GM23338 (cell line): ENCODE results near the gene RBM19. TPM values are rescaled to one million over a fixed set of nuclear protein-coding genes. Genes with fewer than 3 reads are reported as not detected.

Experiments
- ATAC-seq: fragments of 200-7000 bp; cut with Tn5 transposase; 3 replicates; pipeline ENCODE4 v1.9.1; 2020
- DNase-seq: peaks from one replicate; pipeline ENCODE4 v3.0.0-alpha.2; 2015; ENCODE audit warnings: low spot score
- H2AFZ ChIP-seq: fragments of 200-600 bp; sonication (generic); 2 replicates; pipeline ENCODE4 v1.8.0; 2016; ENCODE audit warnings: antibody characterized with exemption, mild to moderate bottlenecking, moderate library complexity
- H3F3A ChIP-seq: fragments of 200-600 bp; sonication (generic); replicated peaks from 2 replicates; pipeline ENCODE4 v1.8.0; 2017; ENCODE audit warnings: antibody characterized with exemption, mixed run types, low read depth
- H3K27ac ChIP-seq: fragments of 200-600 bp; sonication (generic); 2 replicates; pipeline ENCODE4 v1.6.1; 2016; ENCODE audit warnings: low read depth
- H3K27me3 ChIP-seq: fragments of 200-600 bp; sonication (generic); 2 replicates; pipeline ENCODE4 v1.8.0; 2016; ENCODE audit warnings: mild to moderate bottlenecking, mixed run types, moderate library complexity; ENCODE audit not compliant: insufficient read depth
- H3K36me3 ChIP-seq: fragments of 200-600 bp; sonication (generic); 2 replicates; pipeline ENCODE4 v1.8.0; 2016; ENCODE audit warnings: mild to moderate bottlenecking; ENCODE audit not compliant: insufficient read depth
- H3K4me1 ChIP-seq: fragments of 200-600 bp; sonication (generic); 2 replicates; pipeline ENCODE4 v1.8.0; 2016; ENCODE audit warnings: mild to moderate bottlenecking, moderate library complexity; ENCODE audit not compliant: insufficient read depth
- H3K4me2 ChIP-seq: fragments of 200-600 bp; sonication (generic); 2 replicates; pipeline ENCODE4 v1.7.1; 2017; ENCODE audit warnings: mixed run types
- H3K4me3 ChIP-seq: fragments of 200-600 bp; sonication (generic); 2 replicates; pipeline ENCODE4 v1.6.1; 2016; ENCODE audit warnings: mixed run types
- H3K79me2 ChIP-seq: fragments of 200-600 bp; sonication (generic); replicated peaks from 2 replicates; pipeline ENCODE4 v1.8.0; 2017; ENCODE audit warnings: mild to moderate bottlenecking; ENCODE audit not compliant: insufficient read depth
- H3K9me2 ChIP-seq: fragments of 200-600 bp; sonication (generic); 2 replicates; pipeline ENCODE4 v1.8.0; 2017; ENCODE audit not compliant: insufficient read depth
- H4K20me1 ChIP-seq: fragments of 200-600 bp; sonication (generic); replicated peaks from 2 replicates; pipeline ENCODE4 v1.8.0; 2017; ENCODE audit warnings: mild to moderate bottlenecking; ENCODE audit not compliant: insufficient read depth
- H3K27ac Mint-ChIP-seq: 2 replicates; pipeline ENCODE4 v1.8.0; 2020; ENCODE audit warnings: inconsistent platforms, mild to moderate bottlenecking, moderate library complexity, mixed read lengths
- H3K27me3 Mint-ChIP-seq: 3 replicates; pipeline ENCODE4 v1.8.0; 2022; ENCODE audit warnings: low read depth, mild to moderate bottlenecking, moderate library complexity, mixed read lengths, inconsistent platforms; ENCODE audit not compliant: insufficient read depth, poor library complexity
- H3K36me3 Mint-ChIP-seq: 3 replicates; pipeline ENCODE4 v1.8.0; 2021; ENCODE audit warnings: low read depth, mild to moderate bottlenecking, inconsistent platforms, moderate library complexity, mixed read lengths
- H3K4me1 Mint-ChIP-seq: 3 replicates; pipeline ENCODE4 v1.8.0; 2020; ENCODE audit warnings: mild to moderate bottlenecking, inconsistent platforms, mixed read lengths
- H3K4me3 Mint-ChIP-seq: 3 replicates; pipeline ENCODE4 v1.8.0; 2021; ENCODE audit warnings: moderate library complexity, mild to moderate bottlenecking, inconsistent platforms, mixed read lengths
- H3K9me3 Mint-ChIP-seq: 3 replicates; pipeline ENCODE4 v1.8.0; 2020; ENCODE audit warnings: moderate library complexity, mild to moderate bottlenecking, inconsistent platforms, mixed read lengths
- CREB1 ChIP-seq: fragments of 250-450 bp; sonication (Bioruptor Pico); IDR thresholded peaks from 2 replicates; pipeline ENCODE4 v1.5.0; 2020; ENCODE audit warnings: low read depth, mild to moderate bottlenecking, moderate library complexity
- JUNB ChIP-seq: IDR thresholded peaks from one replicate; pipeline ENCODE4 v1.6.1; 2016; ENCODE audit warnings: antibody characterized with exemption; ENCODE audit not compliant: unreplicated experiment
- POLR2AphosphoS5 ChIP-seq: IDR thresholded peaks from 2 replicates; pipeline ENCODE4 v1.6.1; 2016; ENCODE audit warnings: antibody characterized with exemption, low read depth
- REST ChIP-seq: IDR thresholded peaks from one replicate; pipeline ENCODE4 v1.6.1; 2018; ENCODE audit warnings: antibody characterized with exemption; ENCODE audit not compliant: unreplicated experiment
- ZNF114 ChIP-seq: fragments of 250-450 bp; sonication (Bioruptor Pico); IDR thresholded peaks from 2 replicates; pipeline ENCODE4 v1.5.0; 2020; ENCODE audit warnings: mild to moderate bottlenecking, moderate library complexity
- ZNF331 ChIP-seq: fragments of 250-450 bp; sonication (Bioruptor Pico); IDR thresholded peaks from 2 replicates; pipeline ENCODE4 v1.5.0; 2020; ENCODE audit warnings: low read depth, mild to moderate bottlenecking, moderate library complexity
- polyA plus RNA-seq: library from polyadenylated mRNA; unstranded; fragments of >200 nt; fragmentation: Nextera tagmentation; extraction: Ambion mirVana; gene quantifications from 2 replicates; pipeline ENCODE4 v1.2.1, GENCODE V29; 2016
- total RNA-seq: library from RNA; depleted of rRNA; stranded (reverse); fragments of >200 nt; shearing (Covaris generic); gene quantifications from 2 replicates; pipeline ENCODE4 v1.2.3, GENCODE V29; 2014
- TF ChIP-seq, protein P1 (sequence below): fragments of 250-450 bp; sonication (Bioruptor Pico); IDR thresholded peaks from 2 replicates; pipeline ENCODE4 v1.5.0; 2020; ENCODE audit warnings: mild to moderate bottlenecking, moderate library complexity

Gene RBM19
- total and polyA plus RNA-seq, 2 experiments from 2014 or later: 43.4 to 56.7 TPM

DNA sequence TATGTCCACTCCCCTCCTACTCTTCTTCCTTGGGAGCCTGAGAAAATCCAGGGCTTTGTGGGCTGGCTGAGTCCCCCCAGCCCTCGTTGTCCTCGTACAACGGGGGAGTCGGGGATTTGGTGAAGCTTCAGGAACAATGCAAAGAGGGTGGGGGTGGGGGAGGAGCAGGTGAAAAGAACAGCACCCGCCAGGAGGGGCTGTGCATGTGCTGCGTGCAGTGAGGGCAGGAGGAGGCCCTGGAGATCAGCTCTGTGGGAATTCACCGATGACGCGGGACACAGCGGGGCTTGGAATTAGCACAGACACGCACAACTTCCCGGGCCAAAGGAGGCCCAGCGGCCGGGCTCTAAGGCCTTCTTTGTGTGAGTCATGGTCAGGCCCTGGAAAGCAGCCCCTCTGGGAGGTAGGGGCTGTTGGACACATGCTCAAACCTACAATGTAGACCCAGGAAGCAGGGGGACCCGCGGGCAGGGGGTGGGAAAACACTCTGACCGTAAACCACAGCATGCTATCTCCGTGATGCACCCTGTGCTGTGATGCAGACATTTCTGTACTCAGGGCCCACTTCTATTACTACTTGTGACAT is 32.8 kb downstream of the RBM19 start:
- no peak overlapping the region for H3K4me3 ChIP-seq

More for the DNA sequence above, 32.8 kb downstream of the RBM19 start:
- H3K4me1 Mint-ChIP-seq: peaks cover 41% of the 10 kb centered on the region
- ATAC-seq: peak; percentile 67
- Histone ChIP-seq H3K4me2 (no peak overlapping the region), H3K27ac (peak overlapping the region; percentile 55; the same call in 1 of the 2 replicates), H3K27me3 (no peaks in the 10 kb centered on the region), H3K36me3 (peaks cover 10% of the 10 kb centered on the region), H3F3A (no peaks in the 10 kb centered on the region), H3K4me1 (peaks cover 22% of the 10 kb centered on the region), H3K9me2 (no peaks in the 10 kb centered on the region), H3K79me2 (no peaks in the 10 kb centered on the region), H2AFZ (no peak overlapping the region), H4K20me1 (no peaks in the 10 kb centered on the region; the same call in 1 of the 2 replicates)
- peak overlapping the region; percentile 93 for H3K27ac Mint-ChIP-seq
- peak; percentile 37 for DNase-seq
- peaks cover 40% of the 10 kb centered on the region for H3K36me3 Mint-ChIP-seq
- peaks cover 3% of the 10 kb centered on the region for H3K27me3 Mint-ChIP-seq
- H3K9me3 Mint-ChIP-seq: no peaks in the 10 kb centered on the region
- TF ChIP-seq REST (no peak), ZNF114 (CRISPR knock-in tag) (no peak), POLR2AphosphoS5 (no peak), JUNB (no peak), CREB1 (CRISPR knock-in tag) (peak; percentile 45; the same call in 1 of the 2 replicates), ZNF331 (no peak)
- TF ChIP-seq, protein P1, sequence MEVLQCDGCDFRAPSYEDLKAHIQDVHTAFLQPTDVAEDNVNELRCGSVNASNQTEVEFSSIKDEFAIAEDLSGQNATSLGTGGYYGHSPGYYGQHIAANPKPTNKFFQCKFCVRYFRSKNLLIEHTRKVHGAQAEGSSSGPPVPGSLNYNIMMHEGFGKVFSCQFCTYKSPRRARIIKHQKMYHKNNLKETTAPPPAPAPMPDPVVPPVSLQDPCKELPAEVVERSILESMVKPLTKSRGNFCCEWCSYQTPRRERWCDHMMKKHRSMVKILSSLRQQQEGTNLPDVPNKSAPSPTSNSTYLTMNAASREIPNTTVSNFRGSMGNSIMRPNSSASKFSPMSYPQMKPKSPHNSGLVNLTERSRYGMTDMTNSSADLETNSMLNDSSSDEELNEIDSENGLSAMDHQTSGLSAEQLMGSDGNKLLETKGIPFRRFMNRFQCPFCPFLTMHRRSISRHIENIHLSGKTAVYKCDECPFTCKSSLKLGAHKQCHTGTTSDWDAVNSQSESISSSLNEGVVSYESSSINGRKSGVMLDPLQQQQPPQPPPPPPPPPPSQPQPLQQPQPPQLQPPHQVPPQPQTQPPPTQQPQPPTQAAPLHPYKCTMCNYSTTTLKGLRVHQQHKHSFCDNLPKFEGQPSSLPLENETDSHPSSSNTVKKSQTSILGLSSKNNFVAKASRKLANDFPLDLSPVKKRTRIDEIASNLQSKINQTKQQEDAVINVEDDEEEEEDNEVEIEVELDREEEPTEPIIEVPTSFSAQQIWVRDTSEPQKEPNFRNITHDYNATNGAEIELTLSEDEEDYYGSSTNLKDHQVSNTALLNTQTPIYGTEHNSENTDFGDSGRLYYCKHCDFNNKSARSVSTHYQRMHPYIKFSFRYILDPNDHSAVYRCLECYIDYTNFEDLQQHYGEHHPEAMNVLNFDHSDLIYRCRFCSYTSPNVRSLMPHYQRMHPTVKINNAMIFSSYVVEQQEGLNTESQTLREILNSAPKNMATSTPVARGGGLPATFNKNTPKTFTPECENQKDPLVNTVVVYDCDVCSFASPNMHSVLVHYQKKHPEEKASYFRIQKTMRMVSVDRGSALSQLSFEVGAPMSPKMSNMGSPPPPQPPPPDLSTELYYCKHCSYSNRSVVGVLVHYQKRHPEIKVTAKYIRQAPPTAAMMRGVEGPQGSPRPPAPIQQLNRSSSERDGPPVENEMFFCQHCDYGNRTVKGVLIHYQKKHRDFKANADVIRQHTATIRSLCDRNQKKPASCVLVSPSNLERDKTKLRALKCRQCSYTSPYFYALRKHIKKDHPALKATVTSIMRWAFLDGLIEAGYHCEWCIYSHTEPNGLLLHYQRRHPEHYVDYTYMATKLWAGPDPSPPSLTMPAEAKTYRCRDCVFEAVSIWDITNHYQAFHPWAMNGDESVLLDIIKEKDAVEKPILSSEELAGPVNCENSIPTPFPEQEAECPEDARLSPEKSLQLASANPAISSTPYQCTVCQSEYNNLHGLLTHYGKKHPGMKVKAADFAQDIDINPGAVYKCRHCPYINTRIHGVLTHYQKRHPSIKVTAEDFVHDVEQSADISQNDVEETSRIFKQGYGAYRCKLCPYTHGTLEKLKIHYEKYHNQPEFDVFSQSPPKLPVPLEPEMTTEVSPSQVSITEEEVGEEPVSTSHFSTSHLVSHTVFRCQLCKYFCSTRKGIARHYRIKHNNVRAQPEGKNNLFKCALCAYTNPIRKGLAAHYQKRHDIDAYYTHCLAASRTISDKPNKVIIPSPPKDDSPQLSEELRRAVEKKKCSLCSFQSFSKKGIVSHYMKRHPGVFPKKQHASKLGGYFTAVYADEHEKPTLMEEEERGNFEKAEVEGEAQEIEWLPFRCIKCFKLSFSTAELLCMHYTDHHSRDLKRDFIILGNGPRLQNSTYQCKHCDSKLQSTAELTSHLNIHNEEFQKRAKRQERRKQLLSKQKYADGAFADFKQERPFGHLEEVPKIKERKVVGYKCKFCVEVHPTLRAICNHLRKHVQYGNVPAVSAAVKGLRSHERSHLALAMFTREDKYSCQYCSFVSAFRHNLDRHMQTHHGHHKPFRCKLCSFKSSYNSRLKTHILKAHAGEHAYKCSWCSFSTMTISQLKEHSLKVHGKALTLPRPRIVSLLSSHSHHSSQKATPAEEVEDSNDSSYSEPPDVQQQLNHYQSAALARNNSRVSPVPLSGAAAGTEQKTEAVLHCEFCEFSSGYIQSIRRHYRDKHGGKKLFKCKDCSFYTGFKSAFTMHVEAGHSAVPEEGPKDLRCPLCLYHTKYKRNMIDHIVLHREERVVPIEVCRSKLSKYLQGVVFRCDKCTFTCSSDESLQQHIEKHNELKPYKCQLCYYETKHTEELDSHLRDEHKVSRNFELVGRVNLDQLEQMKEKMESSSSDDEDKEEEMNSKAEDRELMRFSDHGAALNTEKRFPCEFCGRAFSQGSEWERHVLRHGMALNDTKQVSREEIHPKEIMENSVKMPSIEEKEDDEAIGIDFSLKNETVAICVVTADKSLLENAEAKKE (CRISPR knock-in tag): no peak
- no peak overlapping the region for H3K4me3 Mint-ChIP-seq
